Measurements from ENCODE around the gene ADGRF5.
"Not testable (repeated sequence)": the region's sequence is repeated elsewhere in the genome, so short reads cannot be mapped to it uniquely, and the experiment has no call there.

Gene ADGRF5

GRCh38 chr6:46882645-46883044 lies 39.1 kb downstream of the ADGRF5 start:
- FAIRE-seq, result no peak

DNA sequence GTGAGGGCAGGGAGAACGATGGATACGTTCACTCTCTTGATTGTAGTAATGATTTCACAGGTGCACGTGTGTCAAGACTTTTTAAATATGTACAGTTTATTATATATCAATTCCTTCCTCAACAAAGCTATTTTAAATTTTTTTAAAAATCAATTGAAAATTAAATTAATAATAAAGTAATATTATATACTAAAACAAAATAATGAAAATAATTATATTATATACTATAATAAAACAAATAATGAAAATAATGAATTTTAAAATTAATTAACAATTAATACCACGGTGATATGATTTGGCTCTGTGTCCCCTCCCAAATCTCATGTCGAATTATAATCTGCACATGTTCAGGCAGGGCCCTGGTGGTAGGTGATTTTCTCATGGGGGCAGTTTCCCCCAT lies 42.7 kb downstream of the ADGRF5 start:
- FAIRE-seq, result peak; percentile 28

DNA sequence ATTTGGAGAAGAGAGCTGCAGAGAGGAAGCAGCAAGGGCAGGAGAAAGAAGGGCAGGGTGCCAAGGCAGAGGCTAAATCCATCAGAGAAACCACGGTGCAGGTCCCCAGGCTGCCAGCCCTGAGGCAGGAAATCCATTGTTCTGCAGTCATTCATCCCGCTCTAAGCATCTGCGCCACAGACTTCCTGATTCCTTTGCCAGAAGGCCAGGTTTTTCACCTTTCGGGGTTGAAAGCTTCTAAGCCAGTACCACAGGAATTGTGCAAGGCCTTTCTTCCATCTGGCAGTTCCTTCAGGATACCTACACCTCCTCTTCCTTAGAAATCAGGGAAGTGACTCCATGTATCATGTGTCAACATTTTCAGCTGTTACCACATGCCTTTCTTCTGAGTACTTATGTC lies 45.6 kb downstream of the ADGRF5 start:
- no peak for FAIRE-seq

DNA sequence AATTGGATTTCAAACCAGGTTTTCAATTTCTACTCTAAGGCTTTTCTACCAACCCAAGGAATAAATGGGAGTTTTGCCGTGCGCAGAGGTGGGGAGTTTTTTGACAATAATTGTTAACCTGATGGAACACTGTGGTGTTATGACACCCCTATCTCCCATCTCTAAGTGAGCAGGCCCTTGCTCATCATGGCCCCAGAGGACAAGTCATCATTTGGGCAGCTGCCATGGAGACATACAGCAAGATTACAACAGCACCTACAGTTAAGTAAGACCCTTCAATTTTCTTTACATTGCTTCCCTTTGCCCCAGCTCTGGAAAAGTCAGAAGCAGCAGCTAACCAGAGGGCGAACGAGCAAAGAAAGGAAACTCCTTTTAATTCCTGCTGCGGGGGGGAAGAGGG lies 54.3 kb downstream of the ADGRF5 start:
- no peak for FAIRE-seq

DNA sequence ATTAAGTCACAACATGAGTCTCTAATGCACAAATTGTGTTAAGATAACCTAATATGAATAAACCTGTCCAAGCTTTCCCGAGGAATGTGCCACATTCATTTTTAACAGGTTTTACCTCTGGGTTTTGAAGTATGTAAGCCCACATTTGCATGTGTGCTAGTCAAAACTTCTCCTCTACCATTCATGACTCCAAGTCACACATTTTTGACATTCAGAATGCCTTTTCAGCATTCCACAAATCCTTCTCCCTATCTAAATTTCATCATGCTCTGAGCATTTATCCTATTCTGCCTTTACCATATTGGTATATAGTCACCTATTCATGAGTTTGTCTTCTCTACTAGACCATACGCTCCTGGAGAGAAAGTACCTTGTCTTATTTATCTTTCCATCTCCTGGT lies 56.5 kb downstream of the ADGRF5 start:
- no peak for FAIRE-seq

- no peak for FAIRE-seq
These were observed 57.9 kb downstream of the ADGRF5 start for GRCh38 chr6:46863791-46864190.

DNA sequence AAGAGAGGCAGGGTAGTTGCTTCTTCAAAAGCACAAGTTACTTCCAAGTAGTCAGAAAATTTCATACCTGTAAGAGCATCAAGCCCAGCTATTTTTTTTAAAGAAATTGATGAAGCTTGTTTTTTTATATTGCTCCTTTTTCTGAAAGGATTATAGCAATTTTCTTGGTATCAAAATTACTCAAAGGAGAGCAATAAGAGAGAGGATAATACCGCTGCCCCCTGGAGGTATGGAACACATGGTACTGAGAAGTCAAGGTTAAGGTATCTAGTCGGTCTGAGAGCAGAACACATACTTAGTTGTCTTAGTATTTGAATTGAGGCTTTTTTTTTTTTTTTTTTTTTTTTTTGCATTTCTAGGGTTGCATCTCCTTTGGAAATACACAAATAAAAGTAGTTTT lies 59.4 kb downstream of the ADGRF5 start:
- no peak for FAIRE-seq

GRCh38 chr6:46855966-46856365 lies 65.8 kb downstream of the ADGRF5 start:
- FAIRE-seq, result not testable (repeated sequence)

- not testable (repeated sequence) for FAIRE-seq
These were observed 70.2 kb downstream of the ADGRF5 start for GRCh38 chr6:46851576-46851975.

- FAIRE-seq, result no peak
These were observed 70.9 kb downstream of the ADGRF5 start for GRCh38 chr6:46850792-46851191.

DNA sequence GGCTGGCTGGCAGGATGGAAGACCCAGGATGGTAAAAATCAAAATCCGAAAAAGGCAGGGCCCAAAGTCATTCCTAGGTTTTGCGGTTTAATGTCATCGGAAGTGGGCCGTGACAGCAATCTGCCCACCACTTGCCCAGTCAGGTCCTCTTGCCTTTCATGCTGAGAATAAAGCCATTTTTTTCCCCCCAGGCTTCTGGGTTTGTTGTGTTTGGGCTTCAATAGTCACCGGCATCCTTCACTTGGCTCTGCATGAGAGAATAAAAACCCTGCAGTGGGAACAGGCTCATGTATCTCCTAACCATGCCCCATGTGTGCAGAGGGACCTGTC lies 72.4 kb downstream of the ADGRF5 start:
- FAIRE-seq, result no peak

DNA sequence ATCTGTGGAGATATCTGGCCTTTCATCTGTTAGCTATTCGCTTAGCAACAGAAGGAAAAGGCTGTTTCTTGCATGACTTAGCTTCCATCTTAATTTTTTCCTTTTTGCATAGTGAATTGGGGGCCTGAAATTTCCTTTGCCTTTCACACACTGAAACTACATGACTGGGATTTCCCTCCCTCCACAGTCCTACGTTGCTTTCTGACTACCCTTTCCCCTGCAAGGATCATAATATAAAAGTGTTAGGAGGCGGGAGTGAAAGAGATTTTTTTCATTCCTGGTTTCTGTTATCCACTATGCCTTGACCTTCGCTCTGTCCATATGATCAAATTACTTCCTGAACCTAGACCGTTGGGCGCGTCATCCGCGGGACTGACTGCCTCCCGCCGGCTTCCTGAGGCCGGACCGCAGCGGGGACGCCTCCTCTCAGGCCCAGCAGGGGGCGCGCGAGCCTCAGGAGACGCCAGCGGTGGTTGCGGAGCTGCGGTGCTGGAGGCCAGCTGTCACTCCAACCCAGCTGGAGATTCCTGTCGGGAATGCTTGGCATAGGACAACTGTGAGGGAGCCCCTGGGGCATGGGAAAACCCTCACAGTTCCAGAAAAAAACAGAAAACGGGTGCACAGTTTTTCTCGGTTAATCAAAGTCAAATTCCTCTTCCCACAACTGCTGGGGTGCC lies 72.9 kb downstream of the ADGRF5 start:
- FAIRE-seq, result no peak

GRCh38 chr6:46845126-46845525 lies 76.6 kb downstream of the ADGRF5 start:
- no peak for FAIRE-seq

DNA sequence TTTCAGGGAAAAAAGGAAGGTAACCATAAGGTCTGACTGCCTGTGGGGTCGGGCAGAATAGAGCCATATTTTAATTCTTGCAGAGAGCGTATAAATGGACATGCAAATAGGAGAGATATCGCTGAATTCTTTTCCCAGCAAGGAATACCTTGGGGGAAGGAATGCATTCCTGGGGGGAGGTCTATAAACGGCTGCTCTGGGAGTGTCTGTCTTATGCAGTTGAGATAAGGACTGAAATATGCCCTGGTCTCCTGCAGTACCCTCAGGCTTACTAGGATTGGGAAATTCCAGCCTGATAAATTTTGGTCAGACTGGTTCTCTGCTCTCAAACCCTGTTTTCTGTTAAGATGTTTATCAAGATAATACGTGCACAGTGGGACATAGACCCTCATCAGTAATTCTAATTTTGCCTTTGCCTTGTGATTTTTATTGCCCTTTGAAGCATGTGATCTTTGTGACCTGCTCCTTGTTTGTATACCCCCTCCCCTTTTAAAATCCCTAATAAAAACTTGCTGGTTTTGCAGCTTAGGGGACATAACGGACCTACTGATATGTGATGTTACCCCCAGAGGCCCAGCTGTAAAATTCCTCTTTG lies 79.4 kb downstream of the ADGRF5 start:
- FAIRE-seq, result not testable (repeated sequence)

DNA sequence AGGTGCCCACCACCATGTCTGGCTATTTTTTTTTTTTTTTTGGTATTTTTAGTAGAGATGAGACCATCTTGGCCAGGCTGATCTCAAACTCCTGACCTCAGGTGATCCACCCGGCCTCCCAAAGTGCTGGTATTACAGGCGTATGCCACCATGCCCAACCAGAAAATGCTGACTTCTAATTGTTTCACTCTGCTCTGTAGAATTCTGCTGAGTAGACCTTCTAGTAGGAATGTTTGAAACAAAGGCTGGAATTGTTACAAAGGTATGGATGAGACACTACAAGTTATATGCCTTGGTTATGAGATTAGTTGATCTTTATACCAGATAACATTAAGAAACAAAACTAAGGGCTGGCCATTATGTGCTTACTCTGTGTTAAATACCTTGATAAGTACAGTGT lies 83.7 kb downstream of the ADGRF5 start:
- no peak for FAIRE-seq

GRCh38 chr6:46834991-46835390 lies 86.7 kb downstream of the ADGRF5 start:
- FAIRE-seq, result not testable (repeated sequence)

DNA sequence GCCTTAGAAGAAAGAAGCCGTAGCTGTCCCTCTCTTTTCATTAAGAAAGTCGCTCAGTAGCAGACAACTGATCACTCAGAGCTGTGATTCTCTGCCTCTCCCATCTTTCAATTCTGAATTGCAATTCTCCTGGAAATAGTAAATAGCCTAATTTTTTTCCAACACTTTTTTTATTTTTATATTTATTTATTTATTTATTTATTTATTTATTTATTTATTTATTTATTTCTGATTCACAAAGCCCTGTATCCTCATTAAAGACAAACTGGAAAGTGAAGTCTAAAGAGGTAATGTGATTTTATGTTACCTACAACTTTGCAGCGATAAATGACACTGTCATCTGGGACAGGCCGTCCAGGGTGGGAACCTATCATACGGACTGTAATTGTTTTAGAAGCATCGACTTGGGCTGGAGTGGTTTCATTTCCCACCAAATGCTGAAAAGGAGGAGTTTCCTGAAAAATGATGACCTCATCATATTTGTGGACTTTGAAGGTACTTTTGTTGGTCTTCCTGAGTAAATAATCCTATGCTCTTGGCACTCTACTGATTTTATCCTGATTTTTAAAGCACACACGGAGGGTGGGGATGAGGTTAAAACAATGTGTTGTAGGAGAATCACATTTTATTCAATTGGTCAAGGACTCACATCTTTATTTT lies 87.4 kb downstream of the ADGRF5 start:
- not testable (repeated sequence) for FAIRE-seq

- no peak for FAIRE-seq
These were observed 88.9 kb downstream of the ADGRF5 start for GRCh38 chr6:46832816-46833215.

- no peak for FAIRE-seq
These were observed 92.8 kb downstream of the ADGRF5 start for GRCh38 chr6:46828939-46829338.

- no peak for FAIRE-seq
These were observed 100.3 kb downstream of the ADGRF5 start for GRCh38 chr6:46821458-46821881.

- FAIRE-seq, result no peak
These were observed 102.2 kb downstream of the ADGRF5 start for GRCh38 chr6:46819561-46819960.

GRCh38 chr6:46816626-46817025 lies 105.1 kb downstream of the ADGRF5 start:
- no peak for FAIRE-seq

- no peak for FAIRE-seq
These were observed 106.6 kb downstream of the ADGRF5 start for GRCh38 chr6:46815130-46815529.

DNA sequence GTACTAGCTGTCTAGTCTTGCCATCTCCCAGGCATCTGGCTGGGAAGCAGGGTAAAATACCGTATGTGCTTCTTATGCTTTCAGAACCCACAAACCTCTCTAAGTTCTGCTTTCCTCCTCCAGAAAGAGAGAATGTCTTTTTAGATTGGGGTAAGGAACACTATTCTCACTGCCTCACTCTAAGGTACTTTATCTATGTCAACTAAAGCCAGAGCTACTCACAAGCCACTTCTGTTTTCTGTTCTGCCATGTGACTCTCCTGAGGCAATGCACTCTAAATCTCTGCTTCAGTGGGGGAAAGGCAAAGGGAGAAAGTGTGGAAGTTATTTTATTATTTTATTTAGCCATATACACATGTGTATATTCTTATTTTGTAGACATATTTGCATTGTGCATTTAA lies 112.9 kb downstream of the ADGRF5 start:
- FAIRE-seq, result no peak
